Measurements from ENCODE around the gene SART3.

The SART3 gene

DNA sequence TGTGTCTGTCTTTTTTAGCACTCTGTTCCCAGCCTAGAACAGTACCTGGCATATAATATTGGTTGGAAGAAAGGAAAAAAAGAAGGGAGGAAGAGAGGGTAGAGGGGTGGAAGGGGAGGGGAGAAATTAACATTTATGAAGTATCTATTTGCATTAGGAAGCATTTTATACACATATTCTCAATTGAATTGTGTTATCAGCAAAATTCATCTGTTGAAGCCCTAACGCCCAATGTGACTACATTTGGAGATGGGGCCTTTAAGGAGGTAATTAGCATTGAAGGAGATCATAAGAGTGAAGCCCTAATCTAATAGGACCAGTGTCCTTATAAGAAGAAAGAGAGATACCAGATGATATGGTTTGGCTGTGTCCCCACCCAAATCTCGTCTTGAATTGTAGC is 76.1 kb downstream of the SART3 start:
- CTCF ChIA-PET: no interaction called here

GRCh38 chr12:108484431-108484830 is 76.5 kb downstream of the SART3 start:
- POLR2A ChIA-PET: no interaction called here
- no peak overlapping the region for H3K4me3 ChIP-seq (ENCODE audit: low read depth, low read length)
- DNase-seq (ENCODE audit: low read depth, low spot score): no peak
- CTCF ChIA-PET: interaction anchor here (1.3 kb wide), 1 partner anchor 27 kb away, joined by 4 read pairs; no protein-coding TSS in a partner anchor
- no peak for TF ChIP-seq CTCF (IDR thresholded peaks at IDR 0.05; ENCODE audit: insufficient read depth, low read length, missing control alignments)

More for the DNA sequence above, 76.1 kb downstream of the SART3 start:
- no peak overlapping the region for H3K4me3 ChIP-seq (ENCODE audit: low read depth, low read length)
- TF ChIP-seq CTCF (IDR thresholded peaks at IDR 0.05; ENCODE audit: insufficient read depth, low read length, missing control alignments): no peak
- DNase-seq (ENCODE audit: low read depth, low spot score): no peak
- POLR2A ChIA-PET: no interaction called here

DNA sequence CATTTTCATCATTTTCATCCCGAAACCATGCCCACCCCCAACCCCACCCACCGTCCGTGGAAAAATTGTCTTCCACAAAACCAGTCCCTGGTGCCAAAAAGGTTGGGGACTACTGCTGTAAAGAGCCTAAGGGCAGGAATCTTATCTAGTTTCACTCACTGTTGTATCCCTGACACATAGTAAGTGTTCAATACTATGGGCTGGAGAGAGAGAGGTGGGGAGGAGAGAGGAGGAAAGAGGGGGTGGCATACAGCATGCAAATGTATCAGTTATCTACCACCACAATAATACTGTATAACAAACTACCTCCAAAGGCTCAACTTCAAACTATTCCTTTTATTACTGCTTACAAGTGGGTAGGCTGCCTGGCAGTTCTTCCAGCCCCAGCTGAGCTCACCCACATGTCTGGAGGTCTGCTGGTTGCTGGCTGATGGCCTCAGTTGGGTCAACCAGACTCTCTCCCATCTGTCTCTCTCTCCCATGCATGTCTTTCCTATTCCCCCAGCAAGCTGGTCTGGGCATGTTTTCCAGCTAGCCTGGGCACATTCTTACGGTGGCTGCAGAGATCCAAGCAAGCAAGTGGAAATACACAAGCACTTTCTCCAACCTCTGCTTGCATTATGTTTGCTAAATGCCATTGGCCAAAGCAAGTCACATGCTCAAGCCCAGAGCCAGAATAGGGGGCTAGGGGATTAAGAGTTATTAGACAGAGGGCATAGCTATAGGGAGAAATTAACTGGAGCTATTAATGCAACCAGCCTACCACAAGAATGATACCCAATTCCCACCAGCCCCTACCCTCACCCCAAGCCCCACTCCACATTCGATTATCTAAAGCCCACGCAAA is 77.5 kb downstream of the SART3 start:
- TF ChIP-seq CTCF (IDR thresholded peaks at IDR 0.05; ENCODE audit: insufficient read depth, low read length, missing control alignments): no peak
- ChIA-PET POLR2A (no interaction called here), CTCF (interaction anchor here (1.1 to 1.3 kb wide), 2 partner anchors 9 to 26 kb away, joined by 4 read pairs; no protein-coding TSS in a partner anchor)
- DNase-seq (ENCODE audit: low read depth, low spot score): no peak
- no peak overlapping the region for H3K4me3 ChIP-seq (ENCODE audit: low read depth, low read length)

- POLR2A ChIA-PET: no interaction called here
- CTCF ChIA-PET: interaction anchor here (1.1 kb wide), 1 partner anchor 9 kb away, joined by 4 read pairs; no protein-coding TSS in a partner anchor
- TF ChIP-seq CTCF (IDR thresholded peaks at IDR 0.05; ENCODE audit: insufficient read depth, low read length, missing control alignments): no peak
- DNase-seq (ENCODE audit: low read depth, low spot score): no peak
- H3K4me3 ChIP-seq (ENCODE audit: low read depth, low read length): no peak overlapping the region
Observed at GRCh38 chr12:108482717-108483212, 78.2 kb downstream of the SART3 start.

- POLR2A ChIA-PET: no interaction called here
- H3K4me3 ChIP-seq (ENCODE audit: low read depth, low read length): no peak overlapping the region
- CTCF ChIA-PET: no interaction called here
- no peak for TF ChIP-seq CTCF (IDR thresholded peaks at IDR 0.05; ENCODE audit: insufficient read depth, low read length, missing control alignments)
- DNase-seq (ENCODE audit: low read depth, low spot score): no peak
Observed at GRCh38 chr12:108479364-108480070, 81.5 kb downstream of the SART3 start.

DNA sequence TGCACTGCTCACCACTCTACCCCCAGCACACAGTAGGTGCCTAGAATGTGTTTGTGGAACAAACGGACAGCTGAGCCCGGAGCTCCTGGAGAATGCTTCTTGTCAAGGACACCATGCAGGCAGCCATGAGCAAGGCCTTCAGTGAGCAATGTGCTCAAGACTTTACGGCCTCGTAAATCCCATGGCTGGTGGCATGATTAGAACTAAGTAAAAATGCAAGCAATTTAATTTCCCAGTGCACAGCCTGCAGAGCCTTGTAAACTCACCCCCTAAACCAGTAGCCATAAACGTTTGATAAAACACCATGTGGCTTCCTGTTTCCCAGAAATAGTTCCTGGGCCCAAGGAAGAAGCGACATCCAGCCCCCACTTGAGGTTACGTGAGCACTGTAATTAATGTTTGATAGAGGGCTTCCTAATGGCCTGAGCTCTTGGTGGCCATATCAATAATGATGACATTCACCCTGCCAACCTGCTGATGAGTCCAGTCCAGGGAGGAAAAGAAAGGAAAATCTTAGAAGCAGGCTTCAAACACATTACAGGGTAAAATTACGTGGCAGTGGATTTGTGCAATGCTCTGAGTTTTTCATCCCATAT is 82.3 kb downstream of the SART3 start:
- H3K4me3 ChIP-seq (ENCODE audit: low read depth, low read length): no peak overlapping the region
- DNase-seq (ENCODE audit: low read depth, low spot score): no peak
- TF ChIP-seq CTCF (IDR thresholded peaks at IDR 0.05; ENCODE audit: insufficient read depth, low read length, missing control alignments): no peak
- CTCF ChIA-PET: no interaction called here
- POLR2A ChIA-PET: no interaction called here

Data from AG04449 (cell line).